BJ (cell line): ENCODE results near the gene FOXRED2. TPM values are rescaled to one million over a fixed set of nuclear protein-coding genes. Genes with fewer than 3 reads are reported as not detected.
A peak's percentile ranks its signal among the peaks of the same experiment; 100 is the strongest.

ENCODE experiments used
- CTCF ChIA-PET: fragments of 350-600 bp; formaldehyde crosslinking; extraction: SDS; loops from one replicate; lab custom pipeline; 2021; ENCODE audit warnings: antibody characterized with exemption, inconsistent platforms; lab: Yijun Ruan, JAX
- POLR2A ChIA-PET: fragments of 300-600 bp; sonication (Branson Sonifier 250); formaldehyde crosslinking; extraction: SDS; loops from one replicate; lab custom pipeline; 2021; ENCODE audit warnings: antibody characterized with exemption; lab: Charles Lee
- DNase-seq: peaks from one replicate; pipeline ENCODE4 v3.0.0-alpha.2; 2011; ENCODE audit warnings: low read depth
- H3K27me3 ChIP-seq: 2 replicates; pipeline ENCODE4 v1.6.0; 2011; ENCODE audit warnings: low read length; ENCODE audit not compliant: control insufficient read depth, insufficient read depth
- H3K36me3 ChIP-seq: 2 replicates; pipeline ENCODE4 v1.5.1; 2011; ENCODE audit warnings: low read length; ENCODE audit not compliant: control insufficient read depth, insufficient read depth
- H3K4me3 ChIP-seq: 2 replicates; pipeline ENCODE4 v1.5.1; 2011; ENCODE audit warnings: low read depth, mild to moderate bottlenecking, control low read depth, low read length
- CTCF ChIP-seq: IDR thresholded peaks from 2 replicates; pipeline ENCODE4 v1.5.1; 2011; ENCODE audit warnings: low read depth, mild to moderate bottlenecking, control low read depth, inconsistent platforms, low read length, moderate library complexity; ENCODE audit not compliant: insufficient read depth
- polyA plus RNA-seq: library from polyadenylated mRNA; depleted of rRNA; stranded (reverse); fragments of >200 nt; gene quantifications from 2 replicates; pipeline ENCODE4 v1.2.3, GENCODE V29; 2011; rRNA removed
- small RNA-seq: library from RNA; depleted of rRNA; stranded (forward); fragments of <200 nt; gene quantifications from one replicate; pipeline ENCODE3, GENCODE V24; 2012; ENCODE audit warnings: low replicate concordance, low read depth; ENCODE audit not compliant: insufficient read length

FOXRED2 gene
- polyA plus RNA-seq, 1 experiment: 3.2 TPM

DNA sequence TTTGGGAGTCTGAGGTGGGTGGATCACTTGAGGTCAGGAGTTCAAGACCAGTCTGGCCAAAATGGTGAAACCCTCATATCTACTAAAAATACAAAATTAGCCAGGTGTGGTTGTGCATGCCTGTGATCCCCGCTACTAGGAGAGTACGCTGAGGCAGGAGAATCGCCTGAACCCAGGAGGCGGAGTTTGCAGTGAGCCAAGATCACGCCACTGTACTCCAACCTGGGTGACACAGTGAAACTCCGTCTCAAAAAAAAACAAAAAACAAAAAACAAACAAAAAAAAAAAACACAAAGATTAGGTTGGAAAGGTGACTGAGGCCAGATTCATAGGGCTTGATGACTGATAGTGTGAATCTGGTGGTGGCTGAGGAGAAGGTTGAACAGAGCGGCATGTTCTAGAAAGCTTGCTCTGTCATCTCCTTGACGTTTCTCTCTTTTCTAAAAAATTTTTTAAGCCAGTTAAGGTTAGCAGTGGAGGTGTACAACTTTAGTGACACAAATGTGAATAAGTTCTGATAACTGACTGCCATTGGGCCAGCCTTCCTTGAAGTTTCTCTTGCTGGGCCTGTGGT, 66.3 kb downstream of the FOXRED2 start:
- CTCF ChIA-PET: interaction anchor here (0.7 to 0.9 kb wide), 2 partner anchors 30 to 70 kb away, joined by 3 read pairs; no protein-coding TSS in a partner anchor

DNA sequence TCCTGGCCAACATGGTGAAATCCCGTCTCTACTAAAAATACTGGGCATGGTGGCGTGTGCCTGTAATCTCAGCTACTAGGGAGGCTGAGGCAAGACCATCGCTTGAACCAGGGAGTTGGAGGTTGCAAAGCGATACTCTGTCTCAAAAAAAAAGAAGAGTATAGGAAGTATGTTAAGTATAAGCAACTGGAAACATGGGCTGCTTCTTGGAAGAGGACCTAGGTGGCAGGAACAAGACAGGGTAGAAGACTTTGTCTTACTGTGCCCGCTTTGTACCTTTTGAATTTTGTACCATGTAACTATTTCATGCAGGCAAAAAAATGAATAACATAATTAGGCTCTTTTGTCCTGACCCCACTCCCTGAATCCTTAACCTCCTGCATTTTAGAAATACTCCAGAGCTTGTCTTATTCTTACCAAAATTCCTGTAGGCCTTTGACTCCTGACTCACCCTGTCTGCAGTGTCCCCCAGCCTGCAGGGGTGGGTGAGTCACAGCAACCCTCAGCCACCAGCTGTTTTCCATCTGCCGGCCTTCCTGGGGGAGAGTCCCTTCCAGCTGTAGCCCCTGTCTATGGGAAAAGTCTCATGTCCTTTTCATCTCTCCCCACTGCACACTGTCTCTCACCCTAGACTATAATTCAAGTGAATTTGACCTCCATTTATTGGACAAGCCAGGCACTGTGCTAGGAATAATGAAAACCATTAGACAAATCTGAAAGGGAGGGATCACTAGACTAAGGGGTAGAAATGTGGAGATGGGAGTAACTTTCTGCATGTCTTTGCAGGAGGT, 67.2 kb downstream of the FOXRED2 start:
- ChIA-PET CTCF (interaction anchor here (0.6 to 1.0 kb wide), 2 partner anchors 10 to 66 kb away, joined by 3 read pairs; no protein-coding TSS in a partner anchor), POLR2A (no interaction called here)
- H3K4me3 ChIP-seq: no peak overlapping the region
- no peaks in the 10 kb centered on the region for H3K36me3 ChIP-seq
- no peak for TF ChIP-seq CTCF
- DNase-seq: peak; percentile 86
- H3K27me3 ChIP-seq: no peaks in the 10 kb centered on the region

More for the DNA sequence above, 66.3 kb downstream of the FOXRED2 start:
- H3K36me3 ChIP-seq: no peaks in the 10 kb centered on the region
- no peak overlapping the region for H3K4me3 ChIP-seq
- TF ChIP-seq CTCF: no peak
- POLR2A ChIA-PET: no interaction called here
- H3K27me3 ChIP-seq: no peaks in the 10 kb centered on the region
- DNase-seq: no peak

Small RNAs within 50 kb of the gene (small RNA-seq; reads per million reads assigned to genes)
- not detected for gene RF00019

Other genes starting within 250 kb of the FOXRED2 start
- gene MYH9, start 119.1 kb downstream of the FOXRED2 start, polyA plus RNA-seq: 262 and 340 TPM in 2 replicates
- gene TXN2, start 25.4 kb downstream of the FOXRED2 start, polyA plus RNA-seq: 139 and 192 TPM in 2 replicates
- 420 and 505 TPM in 2 replicates for gene EIF3D, start 22.1 kb upstream of the FOXRED2 start, polyA plus RNA-seq
- not detected in 2 replicates for gene CACNG2, start 196.7 kb upstream of the FOXRED2 start, polyA plus RNA-seq